Germinal center (tissue), 1 donor: Measurements from ENCODE around the gene POLR3A.
"Not testable (repeated sequence)": the region's sequence is repeated elsewhere in the genome, so short reads cannot be mapped to it uniquely, and the experiment has no call there.

Experiments
- DNase-seq: peaks from one replicate; pipeline ENCODE4 v3.0.0; 2012; ENCODE audit warnings: mixed read lengths, low spot score

POLR3A gene

DNA sequence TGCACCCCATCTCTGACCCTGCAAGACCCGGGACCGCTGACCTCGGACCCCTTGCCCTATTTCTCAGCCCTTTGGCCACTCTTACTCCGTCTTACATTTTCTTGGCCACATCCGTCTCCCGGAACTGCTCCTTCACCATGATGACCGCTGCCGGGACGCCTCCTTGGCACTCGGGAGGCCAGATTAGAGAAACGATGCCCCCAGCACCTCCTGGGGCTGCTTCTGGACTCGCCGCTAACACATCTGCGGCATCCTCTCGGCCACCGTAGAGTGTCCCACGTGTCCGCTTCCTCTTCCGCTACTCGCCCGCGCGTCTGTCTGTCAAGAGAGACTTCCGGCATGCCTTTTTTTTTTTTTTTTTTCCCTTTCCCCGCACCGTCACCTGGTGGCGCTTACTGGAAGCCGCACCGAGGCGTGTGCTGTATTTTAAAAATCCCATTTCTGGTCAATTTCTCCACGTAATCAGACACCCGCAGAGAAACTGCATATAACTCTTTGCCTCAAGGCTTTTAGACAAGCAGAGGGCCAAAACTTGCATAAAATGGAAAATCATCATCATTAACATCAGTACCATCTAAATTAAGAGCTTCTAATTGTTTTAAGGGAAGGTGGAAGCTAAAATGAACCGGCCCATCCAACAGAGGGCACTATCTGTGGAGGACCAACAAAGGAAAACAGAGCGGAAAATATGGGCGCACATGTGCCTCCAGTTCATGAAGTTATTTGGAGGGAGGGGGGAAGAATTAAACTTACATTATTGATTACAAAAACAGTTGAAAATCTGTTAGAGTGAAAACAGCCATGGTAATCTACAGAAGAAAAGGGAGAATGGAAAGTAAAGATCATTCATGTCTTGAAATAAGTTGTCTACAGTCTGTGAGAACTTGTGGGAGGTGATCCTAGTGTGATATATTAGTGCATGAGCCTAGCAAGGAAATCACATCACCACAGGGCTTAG, at the start of gene POLR3A:
TSS of gene POLR3A (minus strand) at position 247 of the 958 bp plus-strand sequence. CDS start at position 139, 108 bp downstream.
- peak; percentile 91 for DNase-seq

GRCh38 chr10:78078539-78079330, 49.4 kb upstream of the POLR3A start:
- no peak for DNase-seq

- not testable (repeated sequence) for DNase-seq
Observed at GRCh38 chr10:78075806-78076205, 46.5 kb upstream of the POLR3A start.

GRCh38 chr10:78072504-78072903, 43.2 kb upstream of the POLR3A start:
- no peak for DNase-seq

- DNase-seq = no peak
Observed at GRCh38 chr10:78071857-78072179, 42.5 kb upstream of the POLR3A start.

- DNase-seq = no peak
Observed at GRCh38 chr10:78071140-78071856, 42.0 kb upstream of the POLR3A start.

DNA sequence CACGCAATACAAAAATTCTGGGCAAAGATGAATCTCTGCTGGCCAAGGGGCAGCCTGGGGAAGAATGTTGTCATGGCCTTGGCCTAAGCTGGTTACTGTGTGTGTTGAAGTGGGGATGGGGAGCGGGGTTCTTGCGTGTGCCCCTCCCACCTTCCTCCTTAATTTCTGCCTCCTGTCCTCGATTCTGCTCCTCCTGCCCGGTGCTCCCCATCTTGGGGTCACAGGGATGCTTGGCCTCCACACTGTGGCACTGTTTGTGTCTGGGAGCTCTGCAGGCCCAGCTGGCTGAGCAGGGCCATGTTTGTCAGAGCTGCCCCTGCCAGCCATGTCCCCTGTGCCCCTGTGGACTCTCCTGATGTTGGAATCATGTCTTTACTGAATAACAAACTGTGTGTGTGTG, 41.4 kb upstream of the POLR3A start:
- no peak for DNase-seq

GRCh38 chr10:78070064-78070463, 40.7 kb upstream of the POLR3A start:
- not testable (repeated sequence) for DNase-seq

DNA sequence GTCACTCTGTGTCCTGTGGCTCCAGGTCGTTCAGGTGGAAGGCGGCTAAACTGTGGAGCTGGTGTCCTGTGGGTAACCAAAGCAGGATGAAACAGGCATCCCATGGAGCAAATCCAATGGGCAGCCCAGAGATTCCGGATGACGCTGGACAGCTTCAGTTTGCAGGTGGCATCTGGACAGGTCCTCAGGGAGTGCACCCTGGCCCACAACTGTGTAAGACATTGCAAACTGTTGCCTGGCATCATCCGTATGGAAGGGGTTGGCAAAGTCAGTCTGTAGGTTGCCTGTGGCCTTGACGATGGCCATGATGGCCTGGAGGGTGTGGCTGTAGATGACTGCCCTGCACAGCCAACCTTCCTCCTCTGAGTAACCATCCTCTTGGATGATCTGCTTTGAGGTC, 39.8 kb upstream of the POLR3A start:
- no peak for DNase-seq

DNA sequence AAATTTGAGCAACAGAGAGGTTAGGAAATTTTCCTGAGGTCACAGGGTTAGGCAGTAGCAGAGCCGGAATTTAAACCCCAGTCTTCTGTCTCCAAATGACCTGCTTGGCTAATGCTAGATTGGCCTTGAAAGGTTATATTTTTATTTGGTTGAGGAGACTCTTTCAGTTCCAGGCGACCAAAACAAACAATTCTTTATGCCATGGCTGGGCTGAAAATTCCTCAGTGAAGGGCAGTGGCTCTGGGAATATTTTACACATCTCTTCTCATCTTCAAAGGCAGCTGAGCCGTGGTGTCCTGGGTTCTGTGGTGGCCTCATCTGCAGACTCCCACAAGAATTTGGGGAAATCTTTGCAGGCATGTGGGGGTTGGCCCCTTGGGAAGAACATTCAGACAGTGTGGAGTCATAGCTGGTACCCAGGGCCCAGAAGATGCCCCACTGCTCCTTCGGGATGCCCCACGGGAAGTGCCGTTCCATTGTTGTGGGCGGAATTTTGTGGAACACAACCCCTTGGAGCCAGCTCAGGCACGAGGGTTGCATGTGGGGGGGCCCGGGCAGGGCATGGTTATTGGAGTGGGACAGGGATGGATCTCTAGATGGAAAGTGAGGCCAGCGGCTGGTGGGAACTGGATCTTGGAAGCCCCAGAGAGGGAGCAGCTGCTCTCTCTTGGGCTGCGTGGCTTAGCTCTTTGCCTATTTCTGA, 37.6 kb upstream of the POLR3A start:
- DNase-seq = no peak

DNA sequence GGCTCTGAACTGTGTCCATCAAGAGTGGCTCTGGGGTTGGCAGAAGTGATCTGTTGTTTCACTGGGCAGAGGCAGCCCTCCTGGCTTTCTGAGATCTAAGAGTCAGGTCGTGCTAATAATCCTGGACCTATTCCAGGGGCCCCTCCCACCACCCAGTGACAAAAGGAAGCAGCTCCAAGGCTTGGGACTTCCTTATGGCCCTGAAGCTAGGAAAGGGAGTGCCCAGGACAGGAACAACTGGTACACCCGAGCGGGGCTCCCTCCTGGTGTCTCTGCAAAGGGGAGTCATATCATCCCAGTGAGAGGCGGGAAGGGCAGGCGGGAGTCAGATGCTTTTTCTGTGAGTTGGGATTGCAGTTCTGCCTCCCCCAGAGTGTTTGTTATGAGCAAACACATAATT, 36.7 kb upstream of the POLR3A start:
- no peak for DNase-seq

DNA sequence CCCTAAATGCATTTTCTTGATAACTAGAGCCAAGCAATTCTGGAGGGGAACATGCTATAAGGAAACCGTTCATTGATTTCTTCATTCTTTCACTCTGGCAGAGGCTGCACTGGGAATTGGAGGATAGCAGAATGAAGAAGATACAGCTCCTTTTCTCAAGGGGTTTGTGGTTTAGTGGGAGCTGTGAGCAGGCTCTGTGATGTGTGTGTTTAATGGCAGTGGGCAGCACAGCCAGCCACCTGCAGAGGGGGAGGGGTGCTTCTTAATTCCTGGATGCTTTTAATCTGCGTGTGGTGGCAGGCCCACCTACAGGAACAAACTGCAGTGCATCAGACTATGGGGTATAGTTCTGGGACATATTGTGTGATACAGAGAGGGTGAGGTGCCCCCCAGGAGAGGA, 36.3 kb upstream of the POLR3A start:
- DNase-seq = no peak

- not testable (repeated sequence) for DNase-seq
Observed at GRCh38 chr10:78064919-78065318, 35.6 kb upstream of the POLR3A start.

DNA sequence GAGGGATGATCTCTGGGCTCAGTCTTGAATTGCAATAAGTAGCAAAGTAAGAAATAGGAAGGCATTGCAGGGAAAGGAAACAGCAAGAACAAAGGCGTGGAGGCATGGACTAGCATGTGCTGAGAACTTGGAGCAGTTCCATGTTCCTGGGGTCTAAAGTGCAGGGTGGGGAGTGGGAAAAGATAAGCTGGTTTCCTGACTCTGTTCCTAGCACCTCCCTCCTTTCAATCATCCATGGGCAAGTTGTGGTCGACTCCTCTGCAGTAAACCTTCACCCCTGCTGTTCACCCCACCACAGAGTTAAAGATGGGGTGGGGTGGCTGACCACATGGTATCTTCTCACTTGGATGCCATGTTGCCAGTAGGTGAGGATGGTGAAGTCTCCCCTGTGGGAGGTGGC, 33.9 kb upstream of the POLR3A start:
- no peak for DNase-seq

GRCh38 chr10:78062296-78062695, 33.0 kb upstream of the POLR3A start:
- DNase-seq = no peak

DNA sequence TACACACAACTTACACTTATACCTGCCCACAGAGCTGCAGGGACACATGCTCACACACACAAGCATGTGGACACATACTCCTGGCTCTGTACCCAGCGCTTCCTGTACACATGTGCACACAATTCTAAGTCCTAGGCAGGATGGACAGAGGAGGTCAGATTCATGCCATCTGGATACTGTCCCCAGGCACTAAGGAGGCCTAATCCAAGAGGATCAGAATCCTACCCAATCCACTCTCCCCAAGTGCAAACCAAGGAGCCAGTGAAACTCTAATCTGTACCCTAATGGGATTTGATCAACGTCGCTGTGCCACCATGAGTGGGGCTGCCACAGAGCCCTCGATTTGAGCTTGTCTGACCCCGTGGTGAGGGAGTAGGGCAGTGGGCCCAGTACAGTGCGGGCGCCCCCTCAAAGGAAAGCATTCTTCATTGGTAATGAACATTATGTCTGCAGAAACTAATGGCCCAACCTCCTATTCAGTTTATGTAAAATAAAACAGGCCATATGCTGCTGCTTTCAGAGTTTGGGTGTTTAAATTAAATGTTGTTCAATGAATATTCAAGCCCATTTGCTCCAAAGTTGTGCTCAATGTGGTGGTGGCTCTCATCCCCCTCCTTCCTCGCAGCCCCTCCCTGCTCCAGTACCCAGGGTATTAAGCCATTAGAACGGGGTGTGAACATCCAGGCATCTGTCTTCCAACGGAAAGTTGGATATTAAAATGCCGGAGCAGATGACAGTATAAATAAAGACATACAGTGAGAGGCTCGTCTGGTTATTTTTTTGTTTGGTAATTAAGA, 30.8 kb upstream of the POLR3A start:
- no peak for DNase-seq

DNA sequence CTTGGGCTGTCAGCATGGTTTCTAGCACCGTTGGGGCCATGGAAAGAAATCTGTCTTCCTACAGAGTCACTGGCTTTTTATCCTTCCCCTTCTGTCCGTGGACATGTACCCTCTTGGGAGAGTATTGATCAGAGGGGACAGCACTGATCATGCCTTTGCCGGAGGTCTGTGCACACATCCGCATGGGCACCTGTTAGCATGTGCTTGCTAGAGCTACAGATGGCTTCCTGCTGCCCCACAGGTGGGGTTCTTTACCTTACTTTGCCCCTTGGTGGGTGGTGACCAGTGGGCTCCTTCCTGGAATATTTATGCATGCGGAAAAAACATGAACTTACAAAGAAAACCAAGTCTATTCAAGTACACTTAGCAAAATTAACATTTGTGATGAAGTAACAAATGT, 29.2 kb upstream of the POLR3A start:
- DNase-seq = no peak

GRCh38 chr10:78053211-78053868, 24.0 kb upstream of the POLR3A start:
- no peak for DNase-seq

DNA sequence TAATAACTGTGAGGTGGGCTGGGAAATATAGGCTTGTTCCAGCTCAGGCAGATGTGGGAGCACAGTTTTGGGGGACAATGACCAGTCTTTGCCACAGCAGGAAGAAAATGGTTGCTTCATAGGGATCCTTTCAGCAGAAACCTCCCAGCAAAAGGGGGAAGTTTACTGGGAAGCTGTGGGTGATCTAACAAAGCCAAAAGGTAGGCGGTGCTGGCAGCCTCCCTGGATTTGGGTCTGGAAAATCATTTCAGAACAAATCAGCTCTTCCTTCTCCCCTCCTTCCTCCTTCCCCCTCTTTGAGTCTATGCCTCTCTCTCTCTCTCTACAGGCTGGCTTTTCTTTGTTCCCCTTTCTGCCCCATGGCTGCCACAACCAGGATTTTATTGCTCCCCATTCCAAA, 20.5 kb upstream of the POLR3A start:
- DNase-seq = no peak

- peak; percentile 56 for DNase-seq
Observed at GRCh38 chr10:78047314-78047891, 18.1 kb upstream of the POLR3A start.
